CD8-positive, alpha-beta memory T cell (primary cell): ENCODE measurements around the gene IQCN. TPM values are rescaled to one million over a fixed set of nuclear protein-coding genes. Genes with fewer than 3 reads are reported as not detected.

Experiments
- CTCF ChIA-PET: fragments of 350-600 bp; sonication (Branson Sonifier 250); formaldehyde crosslinking; loops from one replicate; lab custom pipeline; 2021; ENCODE audit warnings: antibody characterized with exemption; lab: Charles Lee
- POLR2A ChIA-PET: fragments of 350-600 bp; sonication (Branson Sonifier 250); formaldehyde crosslinking; loops from one replicate; lab custom pipeline; 2021; ENCODE audit warnings: antibody characterized with exemption; lab: Charles Lee
- DNase-seq, 5 donors: peaks; one replicate each; pipeline versions ENCODE4 v3.0.0 to v3.0.0-alpha.2; 2020 to 2022; ENCODE audit warnings: mixed read lengths in 1 of 5
- H3K27ac ChIP-seq: one replicate; pipeline ENCODE4 v1.7.0; 2013; ENCODE audit warnings: low read depth, mild to moderate bottlenecking, low read length, moderate library complexity
- H3K27me3 ChIP-seq: 2 replicates; pipeline ENCODE4 v1.7.0; 2013; ENCODE audit warnings: low read length, mild to moderate bottlenecking; ENCODE audit not compliant: insufficient read depth, poor library complexity, severe bottlenecking
- H3K36me3 ChIP-seq: 2 replicates; pipeline ENCODE4 v1.7.0; 2013; ENCODE audit warnings: mild to moderate bottlenecking, low read length, moderate library complexity; ENCODE audit not compliant: insufficient read depth
- H3K4me1 ChIP-seq: 2 replicates; pipeline ENCODE4 v1.7.0; 2013; ENCODE audit warnings: mild to moderate bottlenecking, low read length, moderate library complexity; ENCODE audit not compliant: insufficient read depth
- H3K4me3 ChIP-seq: 2 replicates; pipeline ENCODE4 v1.7.0; 2013; ENCODE audit warnings: mild to moderate bottlenecking, low read length
- H3K9me3 ChIP-seq: 2 replicates; pipeline ENCODE4 v1.7.0; 2013; ENCODE audit warnings: mild to moderate bottlenecking, low read length
- H3K27ac Mint-ChIP-seq, 8 donors: one replicate each; pipeline ENCODE4 v1.8.0; 2020 to 2021; ENCODE audit warnings: mixed read lengths in 8 of 8, mild to moderate bottlenecking in 6 of 8, inconsistent platforms in 3 of 8, moderate library complexity in 3 of 8
- H3K27me3 Mint-ChIP-seq, 2 donors: one replicate each; pipeline ENCODE4 v1.8.0; 2020 to 2021; ENCODE audit warnings: mixed read lengths in 2 of 2, mild to moderate bottlenecking in 1 of 2, moderate library complexity in 1 of 2
- H3K36me3 Mint-ChIP-seq, 3 donors: one replicate each; pipeline ENCODE4 v1.8.0; 2020 to 2021; ENCODE audit warnings: mixed read lengths in 3 of 3, inconsistent platforms in 1 of 3, mild to moderate bottlenecking in 1 of 3
- H3K4me1 Mint-ChIP-seq, 3 donors: one replicate each; pipeline ENCODE4 v1.8.0; 2020 to 2021; ENCODE audit warnings: mixed read lengths in 3 of 3, inconsistent platforms in 1 of 3, mild to moderate bottlenecking in 1 of 3
- H3K4me3 Mint-ChIP-seq, 7 donors: one replicate each; pipeline ENCODE4 v1.8.0; 2020 to 2021; ENCODE audit warnings: mixed read lengths in 7 of 7, mild to moderate bottlenecking in 6 of 7, moderate library complexity in 4 of 7, inconsistent platforms in 2 of 7
- H3K9me3 Mint-ChIP-seq, 5 donors: one replicate each; pipeline ENCODE4 v1.8.0; 2020 to 2022; ENCODE audit warnings: mixed read lengths in 5 of 5, mild to moderate bottlenecking in 3 of 5, moderate library complexity in 2 of 5, inconsistent platforms in 1 of 5
- polyA plus RNA-seq: library from polyadenylated mRNA; unstranded; fragments of 300-500 nt; fragmentation: Illumina TruSeq; gene quantifications from one replicate; pipeline ENCODE4 v1.2.3, GENCODE V29; 2021
- total RNA-seq, 2 experiments: library from RNA; stranded (reverse); gene quantifications; one replicate each; pipeline ENCODE4 v1.2.3, GENCODE V29; 2021

The IQCN gene
- total and polyA plus RNA-seq, 3 experiments from 2014 or later, result 0.31 to 1.3 (median 1.3) TPM

DNA sequence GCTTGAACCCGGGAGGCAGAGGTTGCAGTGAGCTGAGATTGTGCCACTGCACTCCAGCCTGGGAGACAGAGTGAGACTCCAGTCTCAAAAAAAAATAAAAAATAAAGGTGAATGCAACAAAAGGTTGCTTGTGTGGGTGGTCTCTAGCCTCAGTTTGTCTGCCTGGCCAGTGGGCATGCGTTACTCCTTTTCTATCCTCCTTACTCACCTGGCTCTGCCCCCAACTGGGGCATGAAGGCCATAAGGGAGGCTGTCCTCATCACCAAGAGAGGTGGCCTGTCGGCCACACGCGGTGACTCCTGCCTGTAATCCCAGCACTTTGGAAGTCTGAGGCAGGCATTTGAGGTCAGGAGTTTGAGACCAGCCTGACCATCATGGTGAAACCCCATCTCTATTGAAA is 9.1 kb upstream of the IQCN start:
- Histone ChIP-seq H3K4me1 (peaks cover 36% of the 10 kb centered on the region), H3K9me3 (no peaks in the 10 kb centered on the region), H3K27ac (no peak overlapping the region), H3K4me3 (no peak overlapping the region), H3K36me3 (peaks cover 8% of the 10 kb centered on the region), H3K27me3 (no peaks in the 10 kb centered on the region)
- DNase-seq, result no peak
- Mint-ChIP-seq H3K4me3 (peak overlapping the region in 5 of 7 donors; percentile 23 to 87 (median 70)), H3K27me3 (peaks cover 0 to 27% of the 10 kb centered on the region in 2 donors), H3K4me1 (peaks cover 39 to 53% (median 46%) of the 10 kb centered on the region in 3 donors), H3K9me3 (peaks cover 0 to 11% (median 6%) of the 10 kb centered on the region in 5 donors), H3K27ac (peak overlapping the region; percentile 39 to 99 (median 96)), H3K36me3 (peaks cover 7 to 22% (median 7%) of the 10 kb centered on the region in 3 donors)
- CTCF ChIA-PET, result interaction anchor here (1.4 to 15.5 kb wide), 3 partner anchors 9 to 50 kb away, joined by 5 to 436 read pairs (median 5); partner anchors contain the start of gene PGPEP1
- POLR2A ChIA-PET, result interaction anchor here (5.7 to 6.5 kb wide), 2 partner anchors 8 to 20 kb away, joined by 192 to 283 read pairs; no protein-coding TSS in a partner anchor

DNA sequence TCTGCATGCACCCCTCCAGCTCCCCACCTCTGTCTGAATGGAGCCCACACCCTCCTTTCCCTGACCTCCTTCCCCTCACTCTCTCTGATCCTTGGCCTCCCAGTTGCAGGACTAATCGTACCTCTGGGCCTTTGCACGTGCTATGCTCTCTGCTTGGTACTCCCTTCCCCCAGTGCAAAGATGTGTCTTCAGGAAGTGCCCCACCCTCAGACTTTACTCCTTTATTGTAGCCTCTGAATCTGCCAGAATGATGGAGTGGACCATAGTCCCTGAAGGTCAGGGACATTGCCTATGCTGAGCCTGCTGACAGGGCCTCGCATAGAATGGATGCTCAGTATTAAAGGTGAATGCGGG is 8.5 kb upstream of the IQCN start:
- Histone ChIP-seq H3K27ac (peak overlapping the region; percentile 97), H3K9me3 (no peaks in the 10 kb centered on the region), H3K27me3 (no peaks in the 10 kb centered on the region), H3K36me3 (peaks cover 14% of the 10 kb centered on the region), H3K4me1 (peaks cover 41% of the 10 kb centered on the region), H3K4me3 (peak overlapping the region; percentile 66)
- Mint-ChIP-seq H3K27ac (peak overlapping the region; percentile 95 to 99 (median 97)), H3K27me3 (peaks cover 0 to 33% of the 10 kb centered on the region in 2 donors), H3K9me3 (peaks cover 0 to 11% (median 6%) of the 10 kb centered on the region in 5 donors), H3K4me1 (peaks cover 40 to 57% (median 51%) of the 10 kb centered on the region in 3 donors), H3K36me3 (peaks cover 7 to 27% (median 7%) of the 10 kb centered on the region in 3 donors), H3K4me3 (peak overlapping the region; percentile 79 to 98 (median 88))
- POLR2A ChIA-PET, result interaction anchor here (0.6 to 6.5 kb wide), 5 partner anchors 9 to 135 kb away, joined by 3 to 283 read pairs (median 192); partner anchors contain the start of genes LSM4 and SSBP4
- CTCF ChIA-PET, result interaction anchor here (4.9 to 15.5 kb wide), 4 partner anchors 9 to 50 kb away, joined by 72 to 436 read pairs (median 198); partner anchors contain the start of genes LSM4 and PGPEP1
- DNase-seq, result no peak

DNA sequence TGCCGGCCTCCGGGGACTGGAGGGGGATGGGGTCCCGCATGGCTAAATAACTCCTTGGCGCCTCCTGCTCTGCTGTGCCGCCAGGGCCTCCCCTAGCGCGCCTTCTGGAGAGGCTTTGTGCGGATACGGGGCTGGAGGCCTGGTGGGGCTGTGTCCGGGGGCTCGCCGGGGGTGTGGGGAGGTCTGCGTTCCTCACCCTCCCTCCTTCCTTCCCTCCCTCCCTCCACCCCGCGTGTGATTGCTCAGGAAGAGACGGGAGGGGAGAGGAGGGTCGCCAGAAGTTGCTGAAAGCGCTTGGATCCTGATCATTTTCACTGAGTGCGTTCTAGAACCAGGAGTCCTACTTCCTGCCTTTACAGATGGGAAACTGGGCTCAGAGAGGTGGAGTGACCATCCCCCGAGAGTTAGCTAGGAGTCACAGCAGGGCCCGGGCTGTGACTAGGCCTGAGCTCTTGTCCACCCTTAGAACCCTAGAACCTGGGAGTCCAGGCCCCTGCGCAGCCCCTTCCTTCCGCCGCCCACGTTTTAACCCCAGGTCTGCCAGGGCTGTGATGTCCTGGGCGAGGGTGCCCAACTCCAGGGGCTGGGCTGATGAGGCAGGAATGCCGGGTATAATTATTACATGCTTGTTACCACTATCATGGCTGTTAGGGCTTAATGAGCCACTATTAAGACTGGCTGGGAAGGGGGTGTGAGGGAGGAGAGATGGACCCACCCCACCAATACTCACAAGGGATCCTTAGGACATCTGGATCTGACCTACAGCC is 8.0 kb upstream of the IQCN start:
- peaks cover 7 to 31% (median 7%) of the 10 kb centered on the region in 3 donors for H3K36me3 Mint-ChIP-seq
- ChIA-PET CTCF (interaction anchor here (1.0 to 15.5 kb wide), 9 partner anchors 9 to 131 kb away, joined by 3 to 436 read pairs (median 64); partner anchors contain the start of genes LSM4 and PGPEP1), POLR2A (interaction anchor here (0.5 to 6.5 kb wide), 28 partner anchors 9 to 423 kb away, joined by 3 to 283 read pairs (median 6); partner anchors contain the start of genes KXD1, LSM4, MPV17L2 and PGPEP1)
- peak in 1 of 5 donors; percentile 46 for DNase-seq
- peaks cover 14% of the 10 kb centered on the region for H3K36me3 ChIP-seq
- H3K27ac Mint-ChIP-seq, result peak overlapping the region; percentile 95 to 99 (median 97)
- peaks cover 41% of the 10 kb centered on the region for H3K4me1 ChIP-seq
- H3K4me3 Mint-ChIP-seq, result peak overlapping the region; percentile 79 to 98 (median 88)
- H3K9me3 ChIP-seq, result no peaks in the 10 kb centered on the region
- H3K4me1 Mint-ChIP-seq, result peaks cover 45 to 61% (median 56%) of the 10 kb centered on the region in 3 donors
- peak overlapping the region; percentile 66 for H3K4me3 ChIP-seq
- peak overlapping the region; percentile 97 for H3K27ac ChIP-seq
- peaks cover 0 to 11% (median 7%) of the 10 kb centered on the region in 5 donors for H3K9me3 Mint-ChIP-seq
- H3K27me3 ChIP-seq, result no peaks in the 10 kb centered on the region
- peaks cover 0 to 37% of the 10 kb centered on the region in 2 donors for H3K27me3 Mint-ChIP-seq

DNA sequence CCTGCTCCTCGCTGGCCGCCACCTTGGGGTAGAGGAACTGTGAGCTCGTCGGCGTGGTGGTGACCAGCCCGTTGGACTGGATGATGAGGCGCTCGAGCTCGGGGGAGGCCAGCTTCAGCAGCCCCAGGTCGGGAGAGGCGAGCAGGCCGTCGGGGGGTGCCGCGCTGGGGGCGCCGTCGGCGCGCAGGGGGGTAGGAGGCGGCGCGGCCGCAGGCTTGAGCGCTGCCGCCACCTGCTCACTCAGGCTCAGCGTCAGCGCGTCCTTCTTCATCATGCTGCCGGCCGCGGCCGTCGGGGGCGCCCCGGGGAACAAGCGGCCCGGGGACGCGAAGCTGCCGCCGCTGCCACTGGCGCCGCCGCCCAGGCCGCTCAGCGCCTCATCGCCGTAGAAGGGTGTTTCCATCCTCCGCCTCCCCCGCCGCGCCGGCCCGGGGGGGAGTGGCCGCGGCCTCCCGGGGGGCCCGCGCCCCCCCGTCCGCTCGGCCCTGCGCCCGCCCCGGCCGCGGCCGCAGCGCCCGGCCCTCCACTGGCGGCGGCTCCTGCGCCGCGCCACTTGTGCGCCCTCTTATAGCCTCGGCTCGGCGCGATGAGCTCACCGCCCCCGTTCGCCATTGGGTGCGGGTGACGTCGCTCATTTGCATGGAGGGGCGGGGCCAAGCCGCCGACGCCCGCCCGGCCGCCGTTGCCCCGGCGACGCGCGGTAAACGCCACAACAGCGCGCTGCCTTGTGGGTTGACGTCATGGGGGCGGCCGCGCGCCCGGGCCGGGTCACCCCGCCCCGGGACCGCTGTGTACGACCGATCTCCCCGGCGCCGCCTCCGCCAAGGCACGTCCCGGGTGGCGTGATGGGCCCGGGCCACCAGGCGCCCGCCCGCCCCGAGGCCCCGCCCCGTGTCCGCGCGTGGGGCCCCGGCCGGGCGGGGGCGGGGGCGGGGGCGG is 7.1 kb upstream of the IQCN start, which contains the start of gene JUND:
Gene JUND, minus strand, starts transcription at position 541 of the 939 bp plus-strand sequence. Its CDS starts 138 bp downstream, at position 403.
- Mint-ChIP-seq H3K4me1 (peaks cover 38 to 56% (median 49%) of the 10 kb centered on the region in 3 donors), H3K4me3 (peak within 1 kb of the TSS; percentile 89 to 98 (median 98)), H3K36me3 (peaks cover 7 to 35% (median 7%) of the 10 kb centered on the region in 3 donors), H3K27ac (peak within 1 kb of the TSS; percentile 95 to 99 (median 98)), H3K27me3 (peaks cover 0 to 42% of the 10 kb centered on the region in 2 donors), H3K9me3 (peaks cover 0 to 11% (median 7%) of the 10 kb centered on the region in 5 donors)
- peak within 1 kb of the TSS; percentile 98 for H3K4me3 ChIP-seq
- H3K36me3 ChIP-seq, result peaks cover 14% of the 10 kb centered on the region
- ChIA-PET POLR2A (interaction anchor here (0.5 to 6.5 kb wide), 35 partner anchors 10 to 973 kb away, joined by 3 to 283 read pairs (median 6); partner anchors contain the start of genes COPE, DDX49, ELL and KXD1), CTCF (interaction anchor here (1.0 to 15.5 kb wide), 14 partner anchors 8 to 137 kb away, joined by 3 to 436 read pairs (median 20); partner anchors contain the start of genes LSM4, MPV17L2, PGPEP1 and SSBP4)
- peak within 1 kb of the TSS; percentile 100 for H3K27ac ChIP-seq
- no peaks in the 10 kb centered on the region for H3K27me3 ChIP-seq
- peaks cover 41% of the 10 kb centered on the region for H3K4me1 ChIP-seq
- peak; percentile 97 to 99 (median 99) for DNase-seq
- no peaks in the 10 kb centered on the region for H3K9me3 ChIP-seq

DNA sequence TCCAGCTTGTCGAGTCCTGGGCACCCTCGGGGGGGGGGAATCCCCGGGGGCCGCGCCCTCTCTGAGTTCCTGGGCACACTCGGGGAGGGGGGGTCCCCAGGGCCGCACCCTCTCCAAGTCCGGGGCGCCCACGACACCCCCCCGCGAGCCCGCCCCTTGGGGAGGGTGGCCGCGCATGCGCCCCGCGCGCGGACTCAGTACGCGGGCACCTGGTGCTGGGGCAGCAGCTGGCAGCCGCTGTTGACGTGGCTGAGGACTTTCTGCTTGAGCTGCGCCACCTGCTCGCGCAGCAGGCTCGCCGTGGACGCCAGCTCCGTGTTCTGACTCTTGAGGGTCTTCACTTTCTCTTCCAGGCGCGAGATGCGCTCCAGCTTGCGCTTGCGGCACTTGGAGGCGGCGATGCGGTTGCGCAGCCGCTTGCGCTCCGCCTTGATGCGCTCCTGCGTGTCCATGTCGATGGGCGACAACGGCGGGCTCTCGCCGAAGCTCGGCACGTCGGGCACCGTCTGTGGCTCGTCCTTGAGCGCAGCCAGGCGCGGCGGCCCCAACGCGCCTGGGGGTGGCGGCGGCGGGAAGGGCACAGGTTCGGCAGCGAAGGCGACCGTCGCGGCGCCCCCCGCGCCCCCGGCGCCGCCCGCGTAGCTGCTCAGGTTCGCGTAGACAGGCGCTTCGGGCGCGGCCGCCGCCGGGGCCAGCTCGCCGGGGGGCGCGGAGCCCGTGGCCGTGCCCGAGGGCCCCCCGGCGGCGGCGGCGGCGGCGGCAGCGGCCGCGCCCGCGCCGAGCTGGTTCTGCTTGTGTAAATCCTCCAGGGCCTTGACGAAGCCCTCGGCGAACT is 6.2 kb upstream of the IQCN start:
- peaks cover 0 to 43% of the 10 kb centered on the region in 2 donors for H3K27me3 Mint-ChIP-seq
- Histone ChIP-seq H3K4me1 (peaks cover 47% of the 10 kb centered on the region), H3K27ac (peak overlapping the region; percentile 100), H3K27me3 (no peaks in the 10 kb centered on the region), H3K4me3 (peak overlapping the region; percentile 98), H3K36me3 (peaks cover 14% of the 10 kb centered on the region), H3K9me3 (no peaks in the 10 kb centered on the region)
- peaks cover 39 to 56% (median 44%) of the 10 kb centered on the region in 3 donors for H3K4me1 Mint-ChIP-seq
- peaks cover 0 to 11% (median 7%) of the 10 kb centered on the region in 5 donors for H3K9me3 Mint-ChIP-seq
- ChIA-PET CTCF (interaction anchor here (0.9 to 15.5 kb wide), 22 partner anchors 8 to 226 kb away, joined by 3 to 436 read pairs (median 9); partner anchors contain the start of genes LSM4, MPV17L2, PGPEP1 and SSBP4), POLR2A (interaction anchor here (0.6 to 6.5 kb wide), 32 partner anchors 9 to 1384 kb away, joined by 3 to 283 read pairs (median 7); partner anchors contain the start of genes COPE, DDX49, ELL and KXD1)
- H3K4me3 Mint-ChIP-seq, result peak overlapping the region; percentile 89 to 98 (median 98)
- peak overlapping the region; percentile 93 to 99 (median 98) for H3K27ac Mint-ChIP-seq
- peaks cover 7 to 39% (median 7%) of the 10 kb centered on the region in 3 donors for H3K36me3 Mint-ChIP-seq
- peak; percentile 74 to 91 (median 88) for DNase-seq

DNA sequence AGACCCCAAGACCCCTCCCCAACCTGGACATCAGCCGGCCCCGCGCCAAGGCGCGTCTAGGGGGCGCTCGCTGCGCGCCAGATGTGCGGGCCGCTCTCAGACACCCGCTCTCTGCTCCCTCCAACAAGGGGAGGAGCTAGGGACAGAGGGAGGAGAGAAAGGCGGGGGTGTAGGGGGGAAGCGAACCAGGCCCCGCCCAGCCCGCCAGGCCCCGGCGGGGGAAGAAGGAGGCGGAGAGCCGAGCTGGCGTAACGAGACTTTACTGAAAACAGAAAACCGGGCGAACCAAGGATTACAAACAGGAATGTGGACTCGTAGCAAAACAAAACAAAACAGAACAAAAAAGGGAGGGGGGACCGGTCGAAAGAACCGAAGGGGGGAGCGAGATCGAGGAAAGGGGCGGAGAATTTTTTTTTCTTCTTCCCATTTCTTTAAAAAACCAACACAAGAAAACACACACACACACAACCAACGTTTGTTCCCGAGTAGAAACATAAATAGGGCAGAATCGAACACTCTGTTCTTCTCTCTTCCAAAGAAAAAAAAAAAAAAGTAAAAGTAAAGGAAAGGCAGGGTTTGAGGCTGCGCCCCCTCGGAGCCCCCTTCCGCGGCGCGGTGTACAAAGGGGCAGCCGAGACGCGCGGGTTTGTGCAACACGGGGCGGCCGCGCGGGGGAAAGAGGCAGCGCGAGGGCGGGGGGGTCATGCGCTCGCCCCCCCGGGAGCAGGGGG is 5.4 kb upstream of the IQCN start:
- Mint-ChIP-seq H3K27me3 (peaks cover 0 to 46% of the 10 kb centered on the region in 2 donors), H3K9me3 (peaks cover 0 to 11% (median 7%) of the 10 kb centered on the region in 5 donors), H3K4me1 (peaks cover 35 to 56% (median 38%) of the 10 kb centered on the region in 3 donors), H3K27ac (peak overlapping the region; percentile 90 to 99 (median 99)), H3K36me3 (peaks cover 7 to 42% (median 7%) of the 10 kb centered on the region in 3 donors), H3K4me3 (peak overlapping the region; percentile 89 to 98 (median 98))
- ChIA-PET CTCF (interaction anchor here (0.6 to 15.5 kb wide), 41 partner anchors 10 to 309 kb away, joined by 3 to 436 read pairs (median 4); partner anchors contain the start of genes LSM4, MPV17L2, PGPEP1 and RAB3A), POLR2A (interaction anchor here (0.6 to 6.5 kb wide), 33 partner anchors 8 to 1454 kb away, joined by 3 to 283 read pairs (median 7); partner anchors contain the start of genes COPE, DDX49, LSM4 and MAST3)
- Histone ChIP-seq H3K36me3 (peaks cover 14% of the 10 kb centered on the region), H3K27ac (peak overlapping the region; percentile 100), H3K4me1 (peaks cover 47% of the 10 kb centered on the region), H3K27me3 (no peaks in the 10 kb centered on the region), H3K9me3 (no peaks in the 10 kb centered on the region), H3K4me3 (peak overlapping the region; percentile 98)
- peak; percentile 81 to 95 (median 93) for DNase-seq
